KOPT-K1 (cell line): ENCODE results near the gene RAG1.
A peak's percentile ranks its signal among the peaks of the same experiment; 100 is the strongest.

Experiments
- H3K27ac ChIP-seq: fragments of 200-600 bp; sonication (generic); 2 replicates; pipeline ENCODE4 v1.5.1; 2016; ENCODE audit warnings: antibody characterized with exemption, mild to moderate bottlenecking, low read depth, low read length; ENCODE audit not compliant: poor library complexity, severe bottlenecking
- H3K36me3 ChIP-seq: fragments of 200-600 bp; sonication (generic); 2 replicates; pipeline ENCODE4 v1.5.1; 2017; ENCODE audit warnings: antibody characterized with exemption, mild to moderate bottlenecking, low read length, moderate library complexity; ENCODE audit not compliant: insufficient read depth
- H3K9me3 ChIP-seq: fragments of 200-600 bp; sonication (generic); 2 replicates; pipeline ENCODE4 v1.5.1; 2017; ENCODE audit warnings: antibody characterized with exemption, low read length, mild to moderate bottlenecking; ENCODE audit not compliant: insufficient read depth, poor library complexity, severe bottlenecking

The RAG1 gene

DNA sequence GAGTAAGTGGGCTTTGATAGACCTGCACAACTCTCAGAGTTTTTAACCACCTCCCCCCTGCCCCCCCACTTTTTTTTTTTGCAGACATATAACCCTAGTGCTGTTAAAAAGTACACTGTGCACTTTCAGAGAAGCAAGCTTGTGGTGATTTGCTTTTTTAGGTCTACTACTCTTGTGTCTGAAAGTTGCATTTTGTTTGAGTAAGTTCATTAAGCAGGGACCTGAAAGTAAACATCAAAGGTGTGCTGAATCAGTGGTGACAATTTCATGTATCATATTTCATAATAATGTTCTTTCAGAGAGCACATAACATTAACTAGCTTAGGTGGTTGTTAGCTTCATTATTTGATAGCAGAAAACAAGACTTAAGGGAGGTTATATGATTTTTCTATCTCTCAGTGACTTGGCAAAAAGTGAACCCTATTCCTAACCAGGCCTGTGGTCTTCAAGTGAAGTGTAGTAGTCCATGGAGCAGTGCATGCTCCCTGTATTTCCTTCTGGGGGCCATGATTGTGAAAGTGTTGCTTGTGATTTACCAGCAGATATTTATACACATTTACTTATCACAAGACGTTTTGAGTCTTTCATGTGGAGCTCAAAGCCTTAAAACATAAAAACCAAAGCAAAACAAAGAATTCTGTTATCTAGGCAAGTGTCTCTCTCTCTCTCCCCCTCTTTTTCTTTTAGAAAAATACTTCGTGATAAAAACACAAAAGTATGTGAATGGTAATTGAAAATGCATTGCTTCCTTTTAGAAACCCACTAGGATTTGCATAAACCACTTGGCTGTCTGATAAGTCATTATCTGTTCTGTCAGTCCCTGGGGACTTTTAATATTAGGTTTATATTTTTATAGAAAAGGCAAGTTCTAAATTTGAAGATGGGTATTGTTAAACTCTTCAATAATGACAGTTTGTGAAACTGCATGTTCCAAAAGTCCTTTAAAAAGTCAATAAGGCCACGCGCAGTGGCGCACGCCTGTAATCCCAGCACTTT lies 37.7 kb downstream of the RAG1 start:
- Histone ChIP-seq H3K27ac (peak overlapping the region; percentile 31), H3K9me3 (no peaks in the 10 kb centered on the region), H3K36me3 (no peaks in the 10 kb centered on the region)

DNA sequence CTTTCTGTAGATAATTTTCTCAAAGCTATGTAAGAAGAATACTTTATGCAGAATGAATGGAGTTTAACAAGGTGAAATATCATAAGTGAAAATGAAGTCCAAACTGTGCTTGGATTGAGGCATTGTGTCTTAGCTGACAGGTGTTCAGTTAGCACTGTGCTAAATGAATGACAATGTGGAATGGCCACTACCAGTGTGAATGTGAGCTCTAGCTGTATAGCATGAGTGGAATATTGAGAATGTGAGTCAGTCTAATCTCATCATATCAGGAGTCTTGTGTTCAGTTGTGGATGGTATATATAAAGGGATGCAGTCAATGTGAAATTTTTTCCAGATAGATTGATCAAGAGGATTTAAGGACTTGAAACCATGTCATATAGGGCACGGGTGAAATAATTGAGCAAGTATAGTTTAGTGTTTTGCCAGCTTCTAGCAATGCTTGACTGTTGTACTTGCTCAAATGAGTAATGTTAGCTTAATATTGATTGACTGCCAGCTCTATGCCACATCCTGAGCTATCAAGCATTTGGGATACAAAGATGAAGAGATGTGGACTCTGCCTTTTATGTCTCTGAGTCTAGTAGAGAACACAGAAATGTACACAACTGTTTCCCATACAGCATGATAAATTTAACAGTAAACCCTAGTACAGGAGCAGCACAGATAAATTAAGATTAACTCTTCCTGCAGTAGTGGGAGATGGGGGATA lies 40.8 kb downstream of the RAG1 start:
- no peaks in the 10 kb centered on the region for H3K36me3 ChIP-seq
- H3K9me3 ChIP-seq: no peaks in the 10 kb centered on the region
- H3K27ac ChIP-seq: no peak overlapping the region

DNA sequence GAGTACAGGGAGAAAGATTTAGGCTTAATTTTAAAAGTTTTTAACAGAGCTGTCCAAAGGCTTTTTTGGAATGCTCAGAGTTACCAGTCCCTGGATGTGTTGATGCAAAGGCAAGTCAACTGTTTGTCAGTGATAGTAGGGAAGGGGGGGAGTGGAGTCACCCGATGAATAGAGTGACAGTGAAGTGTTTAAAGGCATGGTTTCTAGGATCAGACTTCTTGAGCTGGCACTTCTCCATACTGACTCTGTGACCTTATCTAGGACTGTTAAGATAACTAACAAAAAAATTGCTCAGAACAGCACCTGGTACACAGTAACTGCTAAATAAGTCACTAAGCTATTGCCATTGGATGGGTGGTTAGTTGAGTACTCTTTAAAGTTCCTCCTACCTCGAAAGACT lies 41.6 kb downstream of the RAG1 start:
- Histone ChIP-seq H3K36me3 (no peaks in the 10 kb centered on the region), H3K27ac (no peak overlapping the region), H3K9me3 (no peaks in the 10 kb centered on the region)

DNA sequence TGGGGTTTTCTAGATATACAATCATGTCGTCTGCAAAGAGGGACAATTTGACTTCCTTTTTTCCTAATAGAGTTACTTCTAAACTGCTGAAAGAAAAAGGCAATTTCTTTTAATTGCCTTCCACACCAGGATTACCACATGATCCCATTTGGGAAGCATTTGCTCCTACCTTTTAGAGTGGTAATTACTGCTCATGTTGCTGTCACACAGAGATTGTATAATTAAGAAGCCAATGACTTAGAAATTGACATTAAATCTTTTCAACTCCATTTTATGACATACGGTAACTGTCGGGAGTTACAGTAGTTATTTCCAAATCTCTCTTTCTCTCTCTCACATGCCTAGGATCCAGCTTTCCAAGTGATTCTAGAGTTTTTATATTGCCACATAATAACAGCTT lies 48.0 kb downstream of the RAG1 start:
- Histone ChIP-seq H3K36me3 (no peaks in the 10 kb centered on the region), H3K27ac (no peak overlapping the region), H3K9me3 (no peaks in the 10 kb centered on the region)

DNA sequence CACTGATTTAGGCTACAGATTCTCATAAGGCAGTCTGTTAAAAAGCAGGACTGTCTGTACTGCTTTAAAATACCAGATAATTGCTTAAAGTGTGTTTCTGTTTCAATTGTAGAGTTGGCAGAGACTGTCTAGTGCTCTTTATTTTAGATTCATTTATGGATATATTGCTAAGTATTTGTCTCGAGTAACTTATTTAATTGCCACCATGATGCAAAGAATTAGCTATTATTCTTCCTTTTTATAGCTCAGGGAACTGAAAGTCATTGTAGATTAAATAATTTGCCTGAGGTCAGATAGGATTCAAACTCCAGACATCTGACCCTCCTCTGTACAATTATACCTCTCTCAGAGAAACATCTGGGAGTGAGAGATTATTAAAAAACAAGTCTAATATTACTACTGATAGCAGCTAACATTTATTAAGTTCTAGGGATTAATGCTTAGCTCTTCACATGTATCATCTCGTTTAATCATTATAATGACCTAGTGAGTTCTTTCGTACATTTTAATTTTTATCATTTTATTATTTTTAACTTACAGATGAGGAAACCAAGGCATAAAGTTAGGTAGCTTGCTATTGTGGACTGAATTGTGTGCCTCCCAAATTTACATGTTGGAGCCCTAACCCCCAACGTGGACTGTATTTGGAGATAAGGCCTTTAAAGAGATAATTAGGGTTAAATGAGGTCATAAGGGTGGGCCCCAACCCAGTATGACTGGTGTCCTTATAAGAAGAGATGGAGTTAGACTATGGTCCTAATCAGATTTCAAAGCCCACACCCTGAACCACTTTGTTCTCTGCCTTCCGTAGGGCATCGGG lies 49.9 kb downstream of the RAG1 start:
- no peaks in the 10 kb centered on the region for H3K36me3 ChIP-seq
- H3K9me3 ChIP-seq: no peaks in the 10 kb centered on the region
- H3K27ac ChIP-seq: no peak overlapping the region

DNA sequence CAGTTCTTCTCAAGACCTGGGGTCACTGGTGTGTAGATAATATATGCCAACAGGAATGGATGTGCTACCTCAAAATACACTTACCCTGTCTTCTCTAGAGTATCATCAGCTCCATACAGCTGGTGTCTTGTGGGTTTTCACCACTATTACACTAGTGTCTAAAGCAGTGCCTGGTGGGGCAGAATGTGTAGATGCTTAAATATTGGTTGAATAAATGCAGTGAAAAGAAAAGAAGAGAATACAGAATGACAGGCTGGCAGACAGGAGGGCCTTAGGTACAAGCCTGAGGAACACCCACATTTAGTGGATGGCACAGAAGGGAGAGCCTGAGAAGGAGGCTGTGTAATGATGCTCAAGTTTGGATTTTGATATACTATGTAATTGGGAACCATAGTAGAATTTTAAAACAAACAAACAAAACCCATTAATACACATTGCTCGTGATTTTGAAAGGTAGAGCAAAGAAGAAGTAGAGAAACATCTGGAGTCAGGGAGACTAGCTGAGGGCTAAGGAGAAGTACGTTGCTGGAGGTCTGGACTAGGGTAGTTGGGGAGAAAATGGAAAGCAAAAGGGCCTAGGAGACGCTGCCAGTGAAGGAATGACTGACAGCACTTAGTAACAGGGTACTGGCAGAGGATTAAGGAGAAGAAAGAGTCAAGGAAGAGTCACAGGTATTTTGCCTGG lies 50.7 kb downstream of the RAG1 start:
- Histone ChIP-seq H3K9me3 (no peaks in the 10 kb centered on the region), H3K27ac (no peak overlapping the region), H3K36me3 (no peaks in the 10 kb centered on the region)

DNA sequence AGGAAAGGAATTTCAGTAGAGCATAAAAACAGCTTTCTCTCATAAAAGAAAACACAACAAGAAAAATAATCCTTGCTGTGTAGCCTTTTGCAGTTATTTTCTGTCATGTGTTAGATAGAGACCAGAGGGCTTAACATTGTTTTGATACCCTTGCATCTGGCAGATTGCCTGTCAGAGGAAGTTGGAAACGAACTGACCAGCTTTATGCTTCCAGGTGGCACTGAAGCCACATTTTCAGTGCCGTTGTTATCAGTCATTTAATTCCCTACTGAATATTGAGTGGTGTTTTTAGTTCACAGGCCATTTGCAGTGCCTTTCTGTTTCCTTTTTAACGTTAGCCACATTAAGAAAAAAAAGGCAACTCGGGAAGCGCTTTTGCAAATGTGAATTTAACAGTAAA lies 51.7 kb downstream of the RAG1 start:
- H3K9me3 ChIP-seq: no peaks in the 10 kb centered on the region
- no peaks in the 10 kb centered on the region for H3K36me3 ChIP-seq
- no peak overlapping the region for H3K27ac ChIP-seq

DNA sequence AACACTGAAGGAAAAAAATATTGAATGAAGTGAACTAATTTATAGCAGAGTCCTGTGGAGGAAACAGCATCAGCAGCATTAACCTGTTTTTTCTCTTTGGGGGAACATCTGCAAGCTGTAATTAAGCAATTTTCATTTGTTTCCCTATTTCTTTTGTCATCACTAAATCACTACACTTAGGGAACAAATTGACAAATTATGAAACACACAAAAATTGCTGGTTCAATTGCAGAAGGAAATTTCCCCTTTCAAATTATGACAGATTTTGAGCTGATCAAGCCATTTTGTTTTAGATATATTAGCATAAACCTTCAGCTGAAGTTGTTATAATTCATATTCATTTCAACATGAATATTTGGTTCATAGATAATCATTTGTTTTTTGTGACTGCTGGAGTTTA lies 52.4 kb downstream of the RAG1 start:
- Histone ChIP-seq H3K9me3 (no peaks in the 10 kb centered on the region), H3K36me3 (no peaks in the 10 kb centered on the region), H3K27ac (no peak overlapping the region)

DNA sequence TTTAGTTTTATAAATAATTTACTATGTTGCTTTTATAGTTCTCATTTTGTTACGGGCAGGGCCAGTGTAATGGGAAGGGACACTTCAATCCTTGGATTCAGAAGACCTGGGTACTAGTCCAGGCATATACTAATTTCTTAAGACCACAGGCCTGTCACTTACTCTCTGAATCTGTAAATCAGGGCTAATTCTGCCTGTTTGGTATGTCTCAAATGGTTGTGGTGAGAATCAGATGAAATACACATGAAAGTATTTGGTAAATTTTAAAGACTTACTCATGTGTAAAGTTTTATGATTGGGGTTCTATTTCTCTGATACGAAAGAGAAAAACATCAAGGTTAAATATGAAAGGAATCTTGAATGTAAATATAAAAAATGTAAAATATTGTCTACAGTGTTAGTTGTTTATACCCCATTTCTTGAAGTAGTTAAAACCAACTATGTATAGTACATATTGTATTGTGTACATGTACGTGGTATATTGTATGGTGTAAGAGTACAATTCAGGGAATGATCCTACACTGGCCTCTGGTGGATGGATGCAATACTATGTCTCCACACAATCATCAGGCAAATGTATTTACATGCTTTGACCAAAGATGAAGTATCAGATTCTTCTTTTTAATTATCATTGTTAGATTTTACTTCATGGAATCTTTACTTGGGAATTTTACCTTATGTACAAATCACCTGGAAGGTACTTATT lies 54.8 kb downstream of the RAG1 start:
- H3K9me3 ChIP-seq: no peaks in the 10 kb centered on the region
- no peaks in the 10 kb centered on the region for H3K36me3 ChIP-seq
- H3K27ac ChIP-seq: no peak overlapping the region

DNA sequence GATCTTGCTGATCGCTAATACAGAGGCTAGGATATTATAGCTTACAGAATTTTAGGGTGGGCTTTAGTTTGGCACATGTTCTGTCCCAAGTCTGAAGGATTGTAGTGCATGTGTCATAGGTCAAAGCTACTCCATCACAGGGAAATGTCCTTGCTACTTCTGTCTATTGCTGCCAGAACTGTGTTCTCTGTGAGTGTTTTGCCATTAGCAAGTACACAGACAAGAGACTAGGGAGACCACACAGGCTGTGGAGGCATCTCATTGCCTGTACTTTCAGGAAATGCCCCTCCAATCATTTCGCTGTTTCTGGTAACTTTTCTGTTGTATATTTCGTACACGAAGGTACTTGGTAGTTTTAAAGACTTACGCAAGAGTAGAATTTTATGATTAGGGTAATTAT lies 55.7 kb downstream of the RAG1 start:
- no peaks in the 10 kb centered on the region for H3K9me3 ChIP-seq

DNA sequence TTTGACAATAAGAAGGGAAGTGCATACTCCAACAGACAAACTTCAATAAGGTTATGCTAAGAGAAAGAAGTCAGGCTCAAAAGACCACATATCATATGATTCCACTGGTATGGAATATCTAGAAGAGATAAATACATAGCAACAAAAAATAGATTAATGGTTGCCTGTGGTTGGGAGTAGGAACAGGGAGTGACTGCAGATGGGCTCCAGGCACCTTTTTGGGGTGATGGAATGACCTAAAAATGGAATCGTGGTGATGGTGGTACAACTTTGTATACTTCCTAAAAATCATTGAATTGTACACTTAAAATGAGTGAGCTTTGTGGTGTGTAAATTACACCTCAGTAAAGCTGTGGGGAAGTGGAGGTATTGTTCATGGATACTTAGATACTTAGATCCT lies 59.2 kb downstream of the RAG1 start:
- Histone ChIP-seq H3K27ac (no peak overlapping the region), H3K36me3 (no peaks in the 10 kb centered on the region), H3K9me3 (no peaks in the 10 kb centered on the region)

More for the DNA sequence above, 55.7 kb downstream of the RAG1 start:
- Histone ChIP-seq H3K27ac (no peak overlapping the region), H3K36me3 (no peaks in the 10 kb centered on the region)

DNA sequence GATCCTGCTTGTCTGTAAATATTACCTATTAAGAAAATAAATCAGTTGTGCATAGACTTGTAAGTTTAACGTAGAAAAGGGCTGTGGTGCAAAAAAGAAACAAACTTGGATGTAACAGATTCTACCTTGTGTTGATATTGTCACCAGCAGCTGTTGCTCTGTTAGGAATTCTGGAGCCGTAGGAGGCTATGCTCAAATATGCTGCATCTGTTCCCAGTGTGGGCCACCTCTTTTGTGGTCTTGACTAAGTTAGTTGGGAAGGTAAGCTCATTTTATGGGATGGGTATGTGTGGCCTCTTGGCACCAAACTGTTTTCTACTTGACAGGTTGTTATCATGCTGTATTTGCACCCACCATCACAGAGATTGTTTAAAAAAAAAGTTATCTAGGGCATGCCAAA lies 59.7 kb downstream of the RAG1 start:
- Histone ChIP-seq H3K36me3 (no peaks in the 10 kb centered on the region), H3K27ac (no peak overlapping the region), H3K9me3 (no peaks in the 10 kb centered on the region)

DNA sequence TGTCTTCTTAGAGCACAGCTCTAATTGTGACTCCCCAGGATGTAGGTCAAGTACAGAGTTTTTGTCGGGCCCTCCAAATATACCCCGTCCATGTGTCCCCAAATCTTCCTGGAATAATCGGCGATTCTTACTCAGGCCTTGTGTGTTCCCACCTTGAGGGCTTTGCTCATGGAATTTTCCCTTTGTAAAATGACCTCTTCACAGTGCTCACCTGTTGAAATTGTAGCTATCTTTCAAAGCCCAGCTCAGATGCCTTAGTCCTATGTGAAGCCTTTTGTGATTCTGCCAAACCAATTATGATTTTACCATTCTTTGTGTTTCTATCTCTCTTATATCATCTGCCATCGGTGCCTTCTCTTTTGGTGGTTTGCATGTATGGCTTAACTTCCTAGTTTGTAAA lies 60.3 kb downstream of the RAG1 start:
- H3K36me3 ChIP-seq: no peaks in the 10 kb centered on the region
- no peaks in the 10 kb centered on the region for H3K9me3 ChIP-seq
- H3K27ac ChIP-seq: no peak overlapping the region

DNA sequence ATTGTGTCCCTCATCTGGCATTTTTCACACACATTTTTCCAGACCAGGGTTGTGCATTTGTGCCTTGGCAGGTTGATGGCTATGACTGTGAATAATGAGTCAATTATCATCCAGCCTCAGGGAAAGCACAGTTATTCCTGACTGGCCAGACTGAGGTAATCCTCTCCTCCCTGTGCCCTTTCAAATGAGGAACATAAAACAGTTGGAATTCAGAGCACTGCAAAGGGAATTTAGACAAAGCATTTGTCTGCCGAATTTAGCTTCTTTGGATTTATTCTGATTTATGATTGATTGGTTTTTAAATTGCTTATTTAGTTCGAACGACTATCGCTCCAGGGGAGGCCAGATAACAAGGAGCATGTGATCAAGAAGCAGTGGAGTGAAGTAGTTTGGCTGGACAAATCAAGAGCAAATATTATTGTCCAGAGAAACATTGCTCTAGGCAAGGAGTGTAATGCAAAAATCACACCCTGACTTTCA lies 61.0 kb downstream of the RAG1 start:
- no peaks in the 10 kb centered on the region for H3K9me3 ChIP-seq
- no peak overlapping the region for H3K27ac ChIP-seq
- H3K36me3 ChIP-seq: no peaks in the 10 kb centered on the region
